Measurements from ENCODE around the gene OR8D1.

The OR8D1 gene

DNA sequence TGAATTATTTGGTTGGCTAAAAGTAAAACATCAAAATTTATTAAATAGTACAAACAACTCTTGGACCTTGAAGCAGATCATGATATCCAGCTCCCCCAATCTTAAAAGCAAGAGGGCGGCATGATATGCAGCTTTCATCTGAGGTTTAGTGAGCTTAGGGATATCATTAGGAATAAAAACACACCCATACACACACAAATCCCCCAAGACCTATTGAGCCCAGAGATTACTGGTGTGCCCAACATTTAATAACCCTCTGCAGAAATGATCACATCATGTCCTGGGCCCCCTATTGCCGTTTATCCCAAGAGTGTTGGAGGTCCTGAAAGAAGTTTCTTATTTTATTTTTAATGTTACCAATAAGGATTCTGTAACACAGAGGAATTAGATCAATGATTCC, at the start of gene OR8D1:
TSS of gene OR8D1 (minus strand) at position 101 of the 400 bp plus-strand sequence. CDS start 3,183 bp downstream, outside the sequence.
- in situ Hi-C loops (cut with HindIII; ENCODE audit: low pct_ligation_motif_present, low pct_unique_long_range_greater_than_20kb, low sequenced_read_pairs), result no loop called here

DNA sequence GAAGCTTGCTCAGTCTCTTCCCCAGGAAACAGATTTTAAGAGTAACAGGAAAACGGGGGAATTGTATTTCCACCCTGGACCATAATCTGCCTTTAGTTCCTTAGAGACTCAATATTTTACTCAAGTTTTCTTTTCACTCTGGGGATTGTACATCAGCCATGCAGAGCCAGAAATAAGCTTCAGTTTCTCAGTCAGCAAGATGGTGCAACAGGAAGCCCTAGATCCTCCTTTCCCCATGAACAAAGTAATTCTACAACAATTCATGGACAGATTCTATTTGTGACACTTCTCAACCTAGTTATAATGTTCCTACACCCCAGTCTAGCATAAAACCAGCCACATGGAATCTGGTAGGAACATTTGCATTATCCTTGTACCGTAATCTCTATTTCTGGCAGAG, 45.8 kb upstream of the OR8D1 start:
- in situ Hi-C loops (cut with HindIII; ENCODE audit: low pct_ligation_motif_present, low pct_unique_long_range_greater_than_20kb, low sequenced_read_pairs), result no loop called here
- DNase-seq, result no peak

More for the DNA sequence above, at the start of gene OR8D1:
- DNase-seq, result no peak

DNA sequence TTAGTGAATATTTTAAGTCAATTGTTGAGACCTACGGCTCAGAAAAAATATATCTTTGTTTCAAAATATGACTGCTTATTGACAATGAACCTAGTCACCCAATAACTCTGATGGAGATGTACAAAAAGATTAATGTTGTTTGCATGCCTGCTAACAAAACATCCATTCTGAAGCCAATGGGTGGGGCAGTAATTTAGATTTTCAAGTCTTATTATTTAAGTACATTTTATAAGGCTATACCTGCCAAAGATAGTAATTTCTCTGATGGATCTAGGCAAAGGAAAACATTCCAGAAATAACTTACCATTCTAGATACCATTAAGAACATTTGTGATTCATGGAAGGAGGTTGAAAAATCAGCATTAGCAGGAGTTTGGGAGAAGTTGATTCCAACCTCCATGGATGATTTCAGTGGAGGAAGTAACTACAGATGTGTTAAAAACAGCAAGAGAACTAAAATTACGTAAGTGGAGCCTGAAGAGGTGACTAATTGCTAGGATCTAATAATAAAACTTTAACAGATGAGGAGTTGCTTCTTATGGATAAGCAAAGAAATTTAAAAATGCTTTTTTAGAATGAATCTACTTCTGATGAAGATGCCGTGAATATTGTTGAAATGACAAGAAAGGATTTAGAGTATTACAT, 32.7 kb upstream of the OR8D1 start:
- DNase-seq, result no peak
- in situ Hi-C loops (cut with HindIII; ENCODE audit: low pct_ligation_motif_present, low pct_unique_long_range_greater_than_20kb, low sequenced_read_pairs), result no loop called here

- DNase-seq, result no peak
- in situ Hi-C loops (cut with HindIII; ENCODE audit: low pct_ligation_motif_present, low pct_unique_long_range_greater_than_20kb, low sequenced_read_pairs), result no loop called here
Observed at GRCh38 chr11:124344346-124344745, 30.6 kb upstream of the OR8D1 start.

DNA sequence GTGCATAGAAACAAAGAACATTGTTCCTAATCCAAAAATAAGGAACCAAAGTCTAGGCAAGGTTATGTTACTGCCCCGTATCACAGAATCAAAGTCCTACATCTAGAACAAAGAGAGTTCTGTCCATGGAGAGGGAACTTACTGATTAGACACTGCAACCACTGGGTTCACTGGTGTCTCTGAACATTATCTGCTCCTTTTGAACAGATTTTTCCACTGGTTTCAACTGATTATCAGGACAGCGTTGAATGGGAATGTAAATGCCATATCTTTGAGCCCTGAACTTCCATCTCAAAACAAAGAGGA, 26.3 kb upstream of the OR8D1 start:
- in situ Hi-C loops (cut with HindIII; ENCODE audit: low pct_ligation_motif_present, low pct_unique_long_range_greater_than_20kb, low sequenced_read_pairs), result no loop called here
- no peak for DNase-seq

GRCh38 chr11:124339396-124340141, 25.8 kb upstream of the OR8D1 start:
- in situ Hi-C loops (cut with HindIII; ENCODE audit: low pct_ligation_motif_present, low pct_unique_long_range_greater_than_20kb, low sequenced_read_pairs), result no loop called here
- no peak for DNase-seq

- DNase-seq, result no peak
- in situ Hi-C loops (cut with HindIII; ENCODE audit: low pct_ligation_motif_present, low pct_unique_long_range_greater_than_20kb, low sequenced_read_pairs), result no loop called here
Observed at GRCh38 chr11:124331873-124332272, 18.1 kb upstream of the OR8D1 start.

DNA sequence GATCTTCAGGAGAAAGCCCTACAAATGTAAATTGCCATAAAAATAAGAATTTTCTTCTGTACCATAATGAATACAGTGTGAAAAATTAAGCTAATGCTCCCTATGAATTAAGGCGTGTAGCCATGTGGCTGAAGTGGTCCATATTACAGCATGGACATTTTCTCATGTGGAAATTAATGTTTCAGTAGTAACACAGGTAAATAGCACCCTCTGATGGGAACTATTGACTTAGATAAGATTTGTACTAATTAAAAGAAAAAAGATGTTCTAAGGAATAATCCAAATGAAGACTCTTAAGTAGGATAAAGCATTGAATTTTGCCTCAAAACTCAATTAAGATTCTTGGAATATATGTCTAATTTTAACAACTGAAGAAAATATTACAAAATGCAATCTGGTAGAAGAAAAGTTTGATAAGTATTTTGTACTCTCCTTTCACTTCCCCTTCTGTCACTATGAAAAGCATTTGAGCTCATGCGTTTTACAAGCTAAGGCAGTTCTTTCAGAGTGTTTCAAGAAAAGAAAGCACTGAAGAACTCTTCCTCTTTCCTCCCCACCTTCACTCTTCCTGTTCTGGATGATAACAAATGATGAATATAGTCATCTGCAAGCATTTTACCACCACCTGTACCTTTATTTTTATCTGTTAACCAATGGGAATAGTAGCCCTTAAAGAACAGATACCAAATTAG, 16.2 kb upstream of the OR8D1 start:
- in situ Hi-C loops (cut with HindIII; ENCODE audit: low pct_ligation_motif_present, low pct_unique_long_range_greater_than_20kb, low sequenced_read_pairs), result no loop called here
- no peak for DNase-seq

DNA sequence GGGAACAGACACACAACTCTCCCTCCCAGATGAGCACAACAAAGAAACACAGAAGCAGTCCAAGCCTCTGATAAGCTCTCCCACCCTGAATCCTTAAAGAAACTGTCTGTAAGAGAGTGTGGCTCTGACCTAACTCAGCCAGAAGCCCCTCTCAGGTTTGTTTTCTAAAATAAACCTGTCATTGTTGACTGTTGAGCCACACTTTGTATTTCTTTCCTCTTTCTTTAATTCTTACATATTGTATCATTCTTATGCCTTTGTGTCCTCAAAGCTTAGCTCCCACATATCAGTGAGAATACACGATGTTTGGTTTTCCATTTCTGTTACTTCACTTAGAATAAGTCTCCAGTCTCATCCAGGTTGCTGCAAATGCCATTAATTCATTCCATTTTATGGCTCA, 14.0 kb upstream of the OR8D1 start:
- DNase-seq, result no peak
- in situ Hi-C loops (cut with HindIII; ENCODE audit: low pct_ligation_motif_present, low pct_unique_long_range_greater_than_20kb, low sequenced_read_pairs), result no loop called here

DNA sequence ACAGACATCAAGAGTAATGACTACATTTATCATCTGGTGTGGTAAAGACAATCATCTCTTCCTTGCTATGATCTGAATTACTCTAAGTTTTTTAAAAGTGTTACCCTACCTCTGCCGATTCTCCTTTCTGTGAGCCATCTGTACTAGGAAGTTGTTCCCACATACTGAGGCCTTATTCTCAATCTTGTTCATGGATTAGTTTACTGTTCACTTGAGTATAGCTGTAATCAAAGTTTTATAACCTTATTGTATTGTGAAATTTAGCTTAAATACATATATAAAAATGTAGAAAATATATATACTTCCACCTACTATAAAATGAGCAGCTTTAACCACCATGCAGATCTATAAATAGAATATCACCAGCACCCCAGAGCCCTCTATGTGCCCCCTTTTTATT, 8.6 kb upstream of the OR8D1 start:
- in situ Hi-C loops (cut with HindIII; ENCODE audit: low pct_ligation_motif_present, low pct_unique_long_range_greater_than_20kb, low sequenced_read_pairs), result no loop called here
- no peak for DNase-seq

GRCh38 chr11:124320097-124320496, 6.3 kb upstream of the OR8D1 start, which contains the start of gene OR8D2:
TSS of gene OR8D2 (minus strand) at chr11:124320197. CDS start at chr11:124320197, 0 bp downstream.
- no peak for DNase-seq
- in situ Hi-C loops (cut with HindIII; ENCODE audit: low pct_ligation_motif_present, low pct_unique_long_range_greater_than_20kb, low sequenced_read_pairs), result no loop called here

GRCh38 chr11:124315052-124315451, 1.3 kb upstream of the OR8D1 start:
- DNase-seq, result no peak
- in situ Hi-C loops (cut with HindIII; ENCODE audit: low pct_ligation_motif_present, low pct_unique_long_range_greater_than_20kb, low sequenced_read_pairs), result no loop called here

- no peak for DNase-seq
- in situ Hi-C loops (cut with HindIII; ENCODE audit: low pct_ligation_motif_present, low pct_unique_long_range_greater_than_20kb, low sequenced_read_pairs), result no loop called here
Observed at GRCh38 chr11:124313131-124313530, 618 bp downstream of the OR8D1 start.

DNA sequence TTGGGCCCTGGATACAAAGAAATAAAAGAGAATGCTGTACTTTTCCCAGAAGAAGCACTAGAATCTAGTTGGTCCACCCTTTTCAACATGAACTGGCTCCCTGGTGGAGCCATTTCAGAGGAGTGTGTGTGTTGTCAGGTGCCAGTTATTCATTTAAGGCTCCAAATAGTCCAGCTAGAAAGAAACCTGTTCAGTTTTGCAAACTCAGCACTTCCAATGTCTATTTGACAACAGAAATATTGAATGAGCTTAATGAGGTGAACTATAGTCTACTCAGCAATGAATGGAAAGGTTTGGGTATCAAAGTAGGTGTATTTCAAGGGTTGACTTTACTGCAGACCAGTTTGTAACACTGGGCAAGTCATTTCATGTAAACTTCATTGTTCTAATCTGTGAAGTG, 2.1 kb downstream of the OR8D1 start:
- in situ Hi-C loops (cut with HindIII; ENCODE audit: low pct_ligation_motif_present, low pct_unique_long_range_greater_than_20kb, low sequenced_read_pairs), result no loop called here
- DNase-seq, result no peak

DNA sequence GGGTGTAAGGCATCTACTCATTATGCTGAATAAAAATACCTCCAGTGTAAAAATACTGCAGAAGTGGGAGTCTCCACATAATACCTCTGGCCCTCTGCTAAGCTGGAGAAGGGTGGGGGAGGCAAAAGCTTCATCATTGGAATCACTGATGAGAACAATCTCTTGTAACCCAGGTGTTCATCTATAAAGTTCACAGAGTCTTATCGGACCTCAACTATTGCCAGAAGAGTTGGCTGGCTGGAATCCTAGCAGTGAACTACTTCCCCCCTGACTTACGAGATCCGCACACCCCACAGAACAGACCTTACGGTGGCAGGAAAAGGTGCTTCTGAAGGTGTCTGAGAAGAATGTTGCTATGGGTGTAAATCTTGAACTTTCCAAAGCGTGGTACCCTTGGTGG, 2.5 kb downstream of the OR8D1 start:
- in situ Hi-C loops (cut with HindIII; ENCODE audit: low pct_ligation_motif_present, low pct_unique_long_range_greater_than_20kb, low sequenced_read_pairs), result no loop called here
- no peak for DNase-seq

DNA sequence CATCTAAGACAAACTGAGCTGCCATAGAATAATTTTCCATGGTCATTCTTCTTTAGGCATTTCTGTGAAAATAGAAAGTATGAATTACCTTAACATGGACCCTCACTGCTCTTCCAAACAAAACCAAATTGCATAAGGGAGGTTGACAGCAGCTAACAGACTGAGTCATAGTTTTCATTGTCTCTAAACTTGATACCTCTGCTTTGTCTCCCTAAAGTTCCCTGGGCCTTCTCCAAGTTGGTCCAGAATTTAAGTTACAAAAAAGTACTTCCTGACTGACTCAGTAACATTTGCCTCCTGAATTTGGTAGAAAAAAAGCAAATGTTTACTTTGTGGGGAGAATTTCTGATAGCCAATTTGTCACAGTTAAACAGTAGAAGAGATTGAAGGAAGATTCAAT, 3.0 kb downstream of the OR8D1 start:
- in situ Hi-C loops (cut with HindIII; ENCODE audit: low pct_ligation_motif_present, low pct_unique_long_range_greater_than_20kb, low sequenced_read_pairs), result no loop called here
- DNase-seq, result no peak

DNA sequence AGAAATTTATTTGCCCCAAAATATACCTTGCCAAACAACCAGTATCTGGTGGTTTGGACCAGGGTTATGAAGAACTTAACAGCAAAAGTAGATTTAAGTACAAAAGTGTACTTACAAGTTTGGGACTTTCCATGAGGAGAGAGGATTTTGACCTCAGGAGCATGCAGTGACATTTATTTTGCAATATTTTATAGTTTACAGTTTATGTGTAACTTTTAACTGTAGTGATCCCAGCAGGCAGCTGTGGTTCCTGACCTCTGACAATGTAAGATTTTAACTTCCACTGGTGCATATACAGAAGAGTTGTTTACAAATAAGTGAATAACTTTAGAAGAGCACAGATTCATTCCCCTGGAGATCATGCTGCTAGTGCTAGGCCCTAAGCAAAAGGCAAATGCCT, 6.7 kb downstream of the OR8D1 start:
- in situ Hi-C loops (cut with HindIII; ENCODE audit: low pct_ligation_motif_present, low pct_unique_long_range_greater_than_20kb, low sequenced_read_pairs), result no loop called here
- DNase-seq, result no peak

GRCh38 chr11:124302347-124303125, 11.2 kb downstream of the OR8D1 start:
- in situ Hi-C loops (cut with HindIII; ENCODE audit: low pct_ligation_motif_present, low pct_unique_long_range_greater_than_20kb, low sequenced_read_pairs), result no loop called here
- DNase-seq, result no peak

DNA sequence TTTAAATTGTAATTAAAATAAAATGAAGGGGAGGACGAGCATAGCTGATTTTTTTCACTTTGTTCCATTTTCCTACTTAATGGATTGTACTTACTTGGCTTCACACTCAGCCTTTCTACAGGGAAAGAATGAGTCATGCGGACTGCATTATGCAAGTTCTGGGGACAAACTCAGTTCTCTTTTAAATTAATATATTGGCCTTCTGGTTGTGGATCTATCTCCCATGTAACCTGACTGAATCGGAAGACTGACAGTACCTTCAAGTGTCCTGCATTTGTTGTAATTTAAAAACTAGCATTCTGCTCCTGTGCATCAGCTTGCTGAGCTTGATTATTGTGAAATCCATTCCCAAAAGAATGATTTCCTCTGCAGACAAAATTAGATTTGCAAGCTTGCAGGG, 12.2 kb downstream of the OR8D1 start:
- DNase-seq, result no peak
- in situ Hi-C loops (cut with HindIII; ENCODE audit: low pct_ligation_motif_present, low pct_unique_long_range_greater_than_20kb, low sequenced_read_pairs), result no loop called here
